Keratinocyte (primary cell): Measurements from ENCODE around the gene B3GNT9. TPM values are rescaled to one million over a fixed set of nuclear protein-coding genes. Genes with fewer than 3 reads are reported as not detected.

Experiments used
- DNase-seq: peaks from one replicate; pipeline ENCODE4 v3.0.0-alpha.2; 2011; ENCODE audit warnings: low read depth, missing footprints, low spot score
- FAIRE-seq: peaks from 2 replicates; lab custom pipeline; 2011; peaks lifted over from hg19 to GRCh38; lab: Jason Lieb, UNC
- H2AFZ ChIP-seq: 2 replicates; pipeline ENCODE4 v1.6.0; 2012; ENCODE audit warnings: low read length, control low read depth, inconsistent platforms; ENCODE audit not compliant: control insufficient read depth
- H3K27ac ChIP-seq: 2 replicates; pipeline ENCODE4 v1.5.1; 2011; ENCODE audit warnings: low read length; ENCODE audit not compliant: control insufficient read depth, insufficient read depth
- H3K27me3 ChIP-seq: 3 replicates; pipeline ENCODE4 v1.6.0; 2011; ENCODE audit warnings: low read length; ENCODE audit not compliant: control insufficient read depth, insufficient read depth; ENCODE audit errors: extremely low read depth
- H3K36me3 ChIP-seq, 2 experiments: 2 replicates in 1 of 2; 3 replicates in 1 of 2; pipeline ENCODE4 v1.5.1; 2011; ENCODE audit warnings: low read length in 2 of 2, mild to moderate bottlenecking in 1 of 2; ENCODE audit not compliant: control insufficient read depth in 2 of 2, insufficient read depth in 2 of 2; ENCODE audit errors: extremely low read depth in 1 of 2
- H3K4me1 ChIP-seq: 3 replicates; pipeline ENCODE4 v1.5.1; 2011; ENCODE audit warnings: low read length; ENCODE audit not compliant: control insufficient read depth, insufficient read depth; ENCODE audit errors: extremely low read depth
- H3K4me2 ChIP-seq: 3 replicates; pipeline ENCODE4 v1.6.0; 2011; ENCODE audit warnings: low read depth, low read length; ENCODE audit not compliant: control insufficient read depth, insufficient read depth; ENCODE audit errors: extremely low read depth
- H3K4me3 ChIP-seq, 3 experiments: fragments of 200-600 bp in 1 of 3; sonication (generic) in 1 of 3; 2 replicates in 2 of 3; 3 replicates in 1 of 3; pipeline ENCODE4 v1.5.1; 2011 to 2016; ENCODE audit warnings: low read length in 3 of 3, mild to moderate bottlenecking in 3 of 3, control low read depth in 2 of 3, inconsistent platforms in 1 of 3, low read depth in 1 of 3, mixed read lengths in 1 of 3, mixed run types in 1 of 3, moderate library complexity in 1 of 3; ENCODE audit not compliant: control insufficient read depth in 2 of 3, insufficient read depth in 2 of 3; ENCODE audit errors: extremely low read depth in 1 of 3
- H3K79me2 ChIP-seq: 2 replicates; pipeline ENCODE4 v1.6.0; 2012; ENCODE audit warnings: low read length; ENCODE audit not compliant: control insufficient read depth, insufficient read depth
- H3K9ac ChIP-seq: 3 replicates; pipeline ENCODE4 v1.6.0; 2011; ENCODE audit warnings: low read length; ENCODE audit not compliant: control insufficient read depth, insufficient read depth; ENCODE audit errors: extremely low read depth
- H3K9me1 ChIP-seq: 3 replicates; pipeline ENCODE4 v1.6.0; 2011; ENCODE audit warnings: low read length; ENCODE audit not compliant: control insufficient read depth, insufficient read depth; ENCODE audit errors: extremely low read depth
- H3K9me3 ChIP-seq: 2 replicates; pipeline ENCODE4 v1.5.1; 2012; ENCODE audit warnings: low read depth, low read length; ENCODE audit not compliant: control insufficient read depth
- H4K20me1 ChIP-seq: 3 replicates; pipeline ENCODE4 v1.6.0; 2011; ENCODE audit warnings: low read length; ENCODE audit not compliant: control insufficient read depth, insufficient read depth; ENCODE audit errors: extremely low read depth
- CTCF ChIP-seq, 3 experiments: IDR thresholded peaks in 1 of 3; conservative IDR thresholded peaks in 1 of 3; optimal IDR thresholded peaks in 1 of 3; 2 replicates in 2 of 3; 3 replicates in 1 of 3; pipeline versions ENCODE3 to v1.5.1; 2011; ENCODE audit warnings: low read length in 3 of 3, mild to moderate bottlenecking in 3 of 3, moderate library complexity in 2 of 3, control low read depth in 1 of 3, inconsistent platforms in 1 of 3; ENCODE audit not compliant: insufficient read depth in 2 of 3; ENCODE audit errors: extremely low read depth in 1 of 3
- EZH2 ChIP-seq: IDR thresholded peaks from one replicate; pipeline ENCODE4 v1.6.1; 2012; ENCODE audit warnings: inconsistent platforms, mild to moderate bottlenecking, low read length, moderate library complexity
- dilution Hi-C: fragments of 300-500 bp; cut with MboI; formaldehyde crosslinking; loops from one replicate; pipeline ENCODE4 v1.7.0; 2020; ENCODE audit warnings: low sequenced_read_pairs; ENCODE audit not compliant: extremely low pct_ligation_motif_present
- polyA plus RNA-seq, 5 experiments: library from polyadenylated mRNA; depleted of rRNA in 3 of 5; stranded (reverse) in 3 of 5; stranded (forward) in 1 of 5; unstranded in 1 of 5; fragments of >200 nt; gene quantifications; 1 replicate in 1 of 5; 2 replicates in 3 of 5; 3 replicates in 1 of 5; pipeline versions ENCODE4 v1.2.1 to v1.2.3, GENCODE V29; 2011 to 2012; ENCODE audit warnings: missing spikeins in 2 of 5, low read depth in 1 of 5, low replicate concordance in 1 of 5

The B3GNT9 gene
- polyA plus RNA-seq, 1 donor (not counting 4 experiments of a cell fraction or from before 2014, with no cell fraction given): 2.6 TPM

GRCh38 chr16:67100569-67101310, 50.1 kb downstream of the B3GNT9 start:
- dilution Hi-C loops: no loop called here
- Histone ChIP-seq H3K4me2 (no peak overlapping the region), H3K4me3 (no peak overlapping the region), H3K9ac (no peak overlapping the region), H2AFZ (no peak overlapping the region), H3K79me2 (no peaks in the 10 kb centered on the region), H3K4me1 (peaks cover under 1% of the 10 kb centered on the region), H3K9me1 (peaks cover 2% of the 10 kb centered on the region), H3K9me3 (no peaks in the 10 kb centered on the region), H4K20me1 (no peaks in the 10 kb centered on the region), H3K27ac (no peak overlapping the region), H3K36me3 (peaks cover 4 to 5% of the 10 kb centered on the region in 2 experiments), H3K27me3 (no peaks in the 10 kb centered on the region)
- TF ChIP-seq CTCF (optimal IDR thresholded peaks at IDR 0.05 in 1 of 3, IDR thresholded peaks at IDR 0.05 in 1 of 3, conservative IDR thresholded peaks at IDR 0.05 in 1 of 3; ENCODE audit: extremely low read depth in 1 of 3, insufficient read depth in 2 of 3, low read length in 3 of 3): peak in 1 of 3 experiments; percentile 22
- no peak for TF ChIP-seq EZH2
- FAIRE-seq: no peak
- DNase-seq: no peak

- no peaks in the 10 kb centered on the region for H3K4me1 ChIP-seq
- no peaks in the 10 kb centered on the region for H3K79me2 ChIP-seq
- no peak overlapping the region for H3K4me3 ChIP-seq
- H3K9me1 ChIP-seq: no peaks in the 10 kb centered on the region
- TF ChIP-seq EZH2 (no peak), CTCF (optimal IDR thresholded peaks at IDR 0.05 in 1 of 3, IDR thresholded peaks at IDR 0.05 in 1 of 3, conservative IDR thresholded peaks at IDR 0.05 in 1 of 3; ENCODE audit: extremely low read depth in 1 of 3, insufficient read depth in 2 of 3, low read length in 3 of 3) (no peak)
- peaks cover 4 to 5% of the 10 kb centered on the region in 2 experiments for H3K36me3 ChIP-seq
- H2AFZ ChIP-seq: no peak overlapping the region
- H4K20me1 ChIP-seq: no peaks in the 10 kb centered on the region
- no peak overlapping the region for H3K4me2 ChIP-seq
- dilution Hi-C loops: no loop called here
- no peaks in the 10 kb centered on the region for H3K9me3 ChIP-seq
- FAIRE-seq (no peak), DNase-seq (no peak)
- H3K27ac ChIP-seq: no peak overlapping the region
- no peak overlapping the region for H3K9ac ChIP-seq
- no peaks in the 10 kb centered on the region for H3K27me3 ChIP-seq
These were observed 52.2 kb downstream of the B3GNT9 start for GRCh38 chr16:67098599-67098998.

Other genes starting within 250 kb of the B3GNT9 start
- gene CDH16, start 232.1 kb downstream of the B3GNT9 start, polyA plus RNA-seq: 0.16 to 2.1 TPM (median 0.45 TPM) in 3 replicates
- 0.67 to 12.8 TPM (median 2.7 TPM) in 3 replicates for gene RRAD, start 225.5 kb downstream of the B3GNT9 start, polyA plus RNA-seq
- gene CIAO2B, start 216.6 kb downstream of the B3GNT9 start, polyA plus RNA-seq: 99.6 to 149 TPM (median 105 TPM) in 3 replicates
- 37.5 to 93.4 TPM (median 41.6 TPM) in 3 replicates for gene CES2, start 215.5 kb downstream of the B3GNT9 start, polyA plus RNA-seq
- gene CES3, start 189.7 kb downstream of the B3GNT9 start, polyA plus RNA-seq: 0.63 to 2.7 TPM (median 1.5 TPM) in 3 replicates
- 5.1 to 12.8 TPM (median 6.6 TPM) in 3 replicates for gene CES4A, start 162.4 kb downstream of the B3GNT9 start, polyA plus RNA-seq
- gene CBFB, start 121.8 kb downstream of the B3GNT9 start, polyA plus RNA-seq: 18.0 to 55.9 TPM (median 39.7 TPM) in 3 replicates
- gene PHAF1, start 41.1 kb downstream of the B3GNT9 start, polyA plus RNA-seq: 26.7 to 31.5 TPM (median 28.0 TPM) in 3 replicates
- gene TRADD, start 8.9 kb upstream of the B3GNT9 start, polyA plus RNA-seq: 12.5 to 25.0 TPM (median 12.5 TPM) in 3 replicates
- 3.0 to 6.0 TPM (median 4.0 TPM) in 3 replicates for gene FBXL8, start 9.0 kb upstream of the B3GNT9 start, polyA plus RNA-seq
- 4.3 to 10.7 TPM (median 4.9 TPM) in 3 replicates for gene HSF4, start 13.7 kb upstream of the B3GNT9 start, polyA plus RNA-seq
- gene NOL3, start 19.5 kb upstream of the B3GNT9 start, polyA plus RNA-seq: 10.5 to 18.1 TPM (median 16.8 TPM) in 3 replicates
- 9.0 to 15.0 TPM (median 13.3 TPM) in 3 replicates for gene MATCAP1, start 33.0 kb upstream of the B3GNT9 start, polyA plus RNA-seq
- gene EXOC3L1, start 39.1 kb upstream of the B3GNT9 start, polyA plus RNA-seq: not detected in 3 replicates
- 64.7 to 97.7 TPM (median 74.8 TPM) in 3 replicates for gene E2F4, start 41.2 kb upstream of the B3GNT9 start, polyA plus RNA-seq
- 21.0 to 38.7 TPM (median 23.4 TPM) in 3 replicates for gene ELMO3, start 48.1 kb upstream of the B3GNT9 start, polyA plus RNA-seq
- 44.9 to 47.6 TPM (median 46.3 TPM) in 3 replicates for gene TMEM208, start 76.1 kb upstream of the B3GNT9 start, polyA plus RNA-seq
- 21.6 to 29.6 TPM (median 29.4 TPM) in 3 replicates for gene FHOD1, start 96.5 kb upstream of the B3GNT9 start, polyA plus RNA-seq
- gene SLC9A5, start 98.0 kb upstream of the B3GNT9 start, polyA plus RNA-seq: 0.51 to 0.68 TPM (median 0.62 TPM) in 3 replicates
- gene PLEKHG4, start 128.5 kb upstream of the B3GNT9 start, polyA plus RNA-seq: 0.80 to 4.3 TPM (median 1.3 TPM) in 3 replicates
- gene KCTD19, start 175.7 kb upstream of the B3GNT9 start, polyA plus RNA-seq: not detected in 3 replicates
- not detected in 3 replicates for gene LRRC36, start 175.8 kb upstream of the B3GNT9 start, polyA plus RNA-seq
- 0.37 to 0.96 TPM in 2 of 3 replicates, not detected in the other for gene TPPP3, start 242.5 kb upstream of the B3GNT9 start, polyA plus RNA-seq